Cerebellar nuclear complex (tissue), 1 donor: ENCODE measurements around the gene FAM83E.
"Not testable (repeated sequence)": the region's sequence is repeated elsewhere in the genome, so short reads cannot be mapped to it uniquely, and the experiment has no call there.

Experiments
- DNase-seq, 2 experiments: peaks; one replicate each; lab custom pipeline; 2025; lab: John Stamatoyannopoulos, UW

FAM83E gene

GRCh38 chr19:48611872-48612271 lies 3.0 kb downstream of the FAM83E start:
- DNase-seq: no peak

- DNase-seq: no peak
These were observed 5.2 kb downstream of the FAM83E start for GRCh38 chr19:48609571-48610108.

- DNase-seq: no peak
These were observed 6.0 kb downstream of the FAM83E start for GRCh38 chr19:48608798-48609263.

DNA sequence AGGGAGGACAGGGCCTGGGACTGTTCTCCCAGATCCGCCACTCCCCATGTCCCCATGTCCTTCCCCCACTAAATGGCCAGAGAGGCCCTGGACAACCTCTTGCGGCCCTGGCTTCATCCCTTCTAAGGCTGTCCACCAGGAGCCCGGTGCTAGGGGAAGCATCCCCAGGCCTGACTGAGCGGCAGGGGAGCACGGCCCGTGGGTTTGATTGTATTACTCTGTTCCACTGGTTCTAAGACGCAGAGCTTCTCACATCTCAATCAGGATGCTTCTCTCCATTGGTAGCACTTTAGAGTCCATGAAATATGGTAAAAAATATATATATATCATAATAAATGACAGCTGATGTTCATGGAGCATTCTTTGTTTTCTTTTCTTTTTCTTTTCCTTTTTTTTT lies 7.5 kb downstream of the FAM83E start:
- DNase-seq: no peak

DNA sequence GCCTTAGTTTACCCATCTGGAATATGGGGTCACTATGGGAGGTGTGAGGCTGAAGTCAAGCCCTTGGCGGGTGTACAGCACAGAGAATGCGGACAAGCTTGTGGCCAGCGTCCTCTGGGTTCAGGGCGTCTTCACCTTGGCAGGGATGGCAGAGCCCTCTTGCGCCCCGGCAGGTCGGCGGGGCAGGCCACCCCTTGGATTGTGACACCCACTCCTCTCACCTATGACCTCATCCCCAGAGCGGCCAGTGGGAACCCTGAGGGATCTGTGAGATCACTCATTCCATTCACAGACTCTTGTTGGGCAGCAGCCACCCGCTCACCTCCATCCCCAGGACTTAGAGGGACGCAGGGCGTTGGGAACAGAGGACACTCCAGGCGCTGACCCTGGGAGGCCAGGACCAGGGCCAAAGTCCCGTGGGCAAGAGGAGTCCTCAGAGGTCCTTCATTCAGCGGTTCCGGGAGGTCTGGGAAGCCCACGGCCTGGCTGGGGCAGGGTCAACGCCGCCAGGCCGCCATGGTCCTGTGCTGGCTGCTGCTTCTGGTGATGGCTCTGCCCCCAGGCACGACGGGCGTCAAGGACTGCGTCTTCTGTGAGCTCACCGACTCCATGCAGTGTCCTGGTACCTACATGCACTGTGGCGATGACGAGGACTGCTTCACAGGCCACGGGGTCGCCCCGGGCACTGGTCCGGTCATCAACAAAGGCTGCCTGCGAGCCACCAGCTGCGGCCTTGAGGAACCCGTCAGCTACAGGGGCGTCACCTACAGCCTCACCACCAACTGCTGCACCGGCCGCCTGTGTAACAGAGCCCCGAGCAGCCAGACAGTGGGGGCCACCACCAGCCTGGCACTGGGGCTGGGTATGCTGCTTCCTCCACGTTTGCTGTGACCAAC lies 8.2 kb downstream of the FAM83E start, which contains the start of gene SPACA4:
SPACA4 (plus strand) TSS at position 280 of the 896 bp plus-strand sequence; CDS start at position 517, 237 bp downstream.
- DNase-seq: no peak

DNA sequence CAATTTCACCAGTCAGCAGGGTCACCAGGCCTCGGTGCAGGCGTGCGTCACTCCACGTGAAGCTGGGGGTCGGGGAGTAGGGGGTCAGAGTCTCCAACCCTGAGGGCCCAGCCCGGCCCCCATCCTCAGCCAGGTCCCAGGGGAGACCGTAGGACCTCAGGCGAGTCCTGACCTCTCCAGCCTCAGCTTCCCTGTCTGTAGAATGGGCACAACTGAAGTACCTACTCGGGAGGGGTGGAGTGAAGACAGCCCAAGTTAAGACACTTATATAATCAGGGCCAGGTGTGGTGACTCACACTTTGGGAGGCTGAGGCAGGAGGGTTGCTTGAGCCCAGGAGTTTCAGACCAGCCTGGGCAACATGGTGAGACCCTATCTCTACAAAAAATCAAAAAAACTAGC lies 11.0 kb downstream of the FAM83E start:
- no peak for DNase-seq

- DNase-seq: no peak
These were observed 11.4 kb downstream of the FAM83E start for GRCh38 chr19:48603449-48603848.

GRCh38 chr19:48603001-48603400 lies 11.9 kb downstream of the FAM83E start:
- no peak for DNase-seq

DNA sequence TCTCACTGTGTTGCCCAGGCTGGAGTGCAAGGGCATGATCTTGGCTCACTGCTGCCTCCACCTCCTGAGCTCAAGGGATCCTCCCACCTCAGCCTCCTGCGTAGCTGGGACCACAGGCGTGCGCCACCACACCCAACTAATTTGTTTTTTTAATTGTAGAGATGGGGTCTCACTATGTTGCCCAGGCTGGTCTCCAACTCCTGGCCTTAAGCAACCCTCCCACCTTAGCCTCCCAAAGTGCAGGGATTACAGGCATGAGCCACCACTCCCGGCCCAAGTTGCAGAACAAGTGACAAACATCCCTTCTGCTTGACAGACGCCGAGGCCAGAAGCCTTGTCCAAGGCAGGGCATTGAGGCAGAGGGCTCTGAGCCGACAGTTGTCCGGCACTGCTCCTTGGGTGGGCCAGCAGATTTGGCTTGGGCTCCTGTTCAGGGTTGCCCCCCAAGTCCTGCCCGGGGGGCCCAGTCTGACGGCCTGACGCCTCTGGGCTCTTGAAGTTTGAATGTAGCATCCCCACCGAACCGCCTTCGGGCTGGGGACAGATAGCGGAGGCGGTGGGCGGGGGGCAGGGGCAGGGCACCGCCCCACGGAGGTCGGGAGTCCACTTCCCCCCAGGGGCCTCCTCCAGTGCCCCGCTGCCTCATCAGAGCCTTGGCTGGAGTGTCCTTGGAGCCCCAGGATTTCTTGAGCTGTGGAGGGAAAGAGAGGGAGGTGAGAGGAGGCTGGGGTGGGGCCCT lies 14.0 kb downstream of the FAM83E start:
- no peak for DNase-seq

DNA sequence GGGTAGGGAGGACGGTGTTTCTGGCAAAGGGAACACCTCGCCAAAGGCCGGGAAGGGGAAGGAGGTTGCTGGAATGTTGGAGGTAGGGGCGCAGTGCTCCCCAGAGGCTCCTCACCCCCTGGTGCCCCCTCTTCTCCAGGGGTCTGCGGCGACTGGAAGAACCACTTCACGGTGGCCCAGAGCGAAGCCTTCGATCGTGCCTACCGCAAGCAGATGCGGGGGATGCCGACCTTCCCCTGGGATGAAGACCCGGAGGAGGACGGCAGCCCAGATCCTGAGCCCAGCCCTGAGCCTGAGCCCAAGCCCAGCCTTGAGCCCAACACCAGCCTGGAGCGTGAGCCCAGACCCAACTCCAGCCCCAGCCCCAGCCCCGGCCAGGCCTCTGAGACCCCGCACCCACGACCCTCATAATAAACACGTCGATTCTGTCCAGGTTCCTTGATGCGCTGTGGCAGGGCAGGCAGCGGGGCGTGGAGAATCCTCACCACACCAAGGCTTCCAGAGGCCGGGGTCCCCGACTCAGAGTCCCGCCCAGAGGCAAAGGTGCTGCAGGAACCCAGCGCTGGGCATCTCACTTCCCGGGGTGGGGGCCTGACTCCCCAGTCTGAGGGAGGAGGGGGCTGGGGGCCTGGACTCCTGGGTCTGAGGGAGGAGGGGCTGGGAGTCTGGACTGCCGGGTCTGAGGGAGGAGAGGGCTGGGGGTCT lies 15.7 kb downstream of the FAM83E start:
- DNase-seq: no peak

GRCh38 chr19:48596679-48597465 lies 18.0 kb downstream of the FAM83E start:
- no peak for DNase-seq

GRCh38 chr19:48596237-48596636 lies 18.6 kb downstream of the FAM83E start:
- no peak for DNase-seq

DNA sequence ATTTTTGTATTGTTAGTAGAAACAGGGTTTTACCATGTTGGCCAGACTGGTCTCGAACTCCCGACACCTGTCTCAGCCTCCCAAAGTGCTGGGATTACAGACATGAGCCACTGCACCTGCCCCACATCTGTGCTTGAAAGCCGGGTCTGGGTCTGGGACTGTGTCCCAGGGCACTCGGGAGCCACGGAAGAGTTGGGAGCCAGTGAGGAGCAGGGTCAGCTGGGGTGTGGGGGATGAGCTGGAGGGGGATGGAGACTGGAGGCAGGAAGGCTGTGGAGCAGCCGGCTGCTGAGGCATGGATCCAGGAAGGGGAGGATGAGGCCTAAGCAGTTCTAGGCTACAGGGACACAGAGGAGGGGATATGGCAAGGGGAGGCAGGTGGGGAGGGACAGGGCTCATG lies 19.0 kb downstream of the FAM83E start:
- no peak for DNase-seq

DNA sequence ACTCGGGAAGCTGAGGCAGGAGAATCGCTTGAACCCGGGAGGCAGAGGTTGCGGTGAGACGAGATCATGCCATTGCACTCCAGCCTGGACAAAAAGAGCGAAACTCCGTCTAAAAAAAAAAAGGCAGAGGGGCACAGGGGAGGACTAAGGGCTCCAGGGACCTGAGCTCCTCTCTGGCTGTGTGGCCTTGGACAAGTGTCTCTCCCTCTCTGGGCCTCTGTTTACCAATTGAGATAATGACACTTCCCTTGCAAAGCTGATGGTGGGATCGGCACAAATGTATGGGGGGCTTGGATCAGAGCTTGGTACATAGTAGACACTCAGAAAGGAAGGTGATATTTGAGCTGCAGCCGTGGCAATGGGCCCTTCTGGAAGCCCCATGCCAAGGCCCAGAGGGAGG lies 19.7 kb downstream of the FAM83E start:
- DNase-seq: no peak

GRCh38 chr19:48591021-48591420 lies 23.9 kb downstream of the FAM83E start:
- no peak for DNase-seq

DNA sequence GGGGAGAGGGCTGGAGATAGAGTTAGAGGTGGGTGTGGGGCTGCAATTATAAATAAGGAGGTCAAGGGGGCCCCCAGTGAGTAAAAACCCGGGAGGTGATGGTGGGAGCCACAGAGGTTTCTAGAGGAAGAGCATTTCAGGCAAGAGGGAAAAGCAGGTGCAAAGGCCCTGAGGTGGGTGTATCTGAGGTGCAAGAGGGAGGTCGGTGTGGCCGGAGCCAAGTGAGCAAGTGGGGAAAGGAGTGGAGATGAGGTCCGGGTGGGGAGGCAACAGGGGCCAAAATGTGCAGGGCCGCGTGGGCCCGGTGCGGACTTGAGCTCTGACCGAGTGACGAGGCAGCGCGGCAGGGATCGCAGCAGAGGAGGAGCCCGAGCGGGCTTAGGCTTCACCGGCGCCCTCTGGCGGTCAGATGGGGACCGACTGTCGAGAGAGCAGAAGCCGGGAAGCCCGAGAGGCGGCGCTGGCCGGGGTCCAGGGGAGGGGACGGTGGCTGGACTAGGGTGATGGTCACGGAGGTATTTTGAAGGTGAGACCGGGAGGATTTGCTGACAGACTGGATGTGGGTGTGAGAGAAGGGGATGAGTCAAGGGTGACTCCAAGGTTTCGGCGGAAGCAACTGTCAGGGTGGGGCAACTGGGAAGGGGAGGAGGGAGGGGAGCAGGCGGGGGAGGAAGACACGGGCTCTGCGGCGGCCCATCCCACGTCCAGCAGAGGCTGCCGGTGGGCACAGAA lies 26.0 kb downstream of the FAM83E start:
- no peak for DNase-seq

- DNase-seq: no peak
These were observed 27.5 kb downstream of the FAM83E start for GRCh38 chr19:48587387-48587786.

- DNase-seq: no peak
These were observed 32.7 kb downstream of the FAM83E start for GRCh38 chr19:48582168-48582567.

GRCh38 chr19:48578891-48579290 lies 36.0 kb downstream of the FAM83E start:
- DNase-seq: no peak

DNA sequence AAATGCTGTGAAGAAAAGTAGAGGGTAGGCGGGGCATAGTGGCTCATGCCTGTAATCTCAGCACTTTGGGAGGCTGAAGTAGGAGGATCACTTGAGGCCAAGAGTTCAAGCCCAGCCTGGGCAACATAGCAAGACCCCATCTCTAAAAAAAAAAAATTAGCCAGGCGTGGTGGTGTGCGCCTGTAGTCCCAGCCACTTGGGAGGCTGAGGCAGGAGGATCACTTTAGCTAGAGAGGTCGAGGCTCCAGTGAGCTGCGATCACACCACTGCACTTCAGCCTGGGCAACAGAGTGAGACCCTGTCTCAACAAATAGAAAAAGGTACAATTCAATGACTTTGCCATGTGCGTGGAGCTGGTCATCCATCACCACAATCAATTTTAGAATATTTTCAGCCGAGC lies 37.0 kb downstream of the FAM83E start:
- not testable (repeated sequence) for DNase-seq
